Uterus (tissue), 2 donors: ENCODE data around the gene VGLL1.

Source experiments
- POLR2A ChIP-seq, 2 donors: fragments of 450-650 bp; IDR thresholded peaks; one replicate each; pipeline ENCODE4 v1.6.1; 2016; ENCODE audit warnings: antibody characterized with exemption in 2 of 2, mild to moderate bottlenecking in 1 of 2, moderate library complexity in 1 of 2
- TF ChIP-seq, protein P1 (sequence below), 4 experiments: fragments of 200-600 bp in 2 of 4; fragments of 450-650 bp in 2 of 4; sonication (generic) in 2 of 4; IDR thresholded peaks; one replicate each; pipeline ENCODE4 v1.5.1; 2016 to 2019; ENCODE audit warnings: antibody characterized with exemption in 4 of 4, mild to moderate bottlenecking in 2 of 4, moderate library complexity in 1 of 4

DNA sequence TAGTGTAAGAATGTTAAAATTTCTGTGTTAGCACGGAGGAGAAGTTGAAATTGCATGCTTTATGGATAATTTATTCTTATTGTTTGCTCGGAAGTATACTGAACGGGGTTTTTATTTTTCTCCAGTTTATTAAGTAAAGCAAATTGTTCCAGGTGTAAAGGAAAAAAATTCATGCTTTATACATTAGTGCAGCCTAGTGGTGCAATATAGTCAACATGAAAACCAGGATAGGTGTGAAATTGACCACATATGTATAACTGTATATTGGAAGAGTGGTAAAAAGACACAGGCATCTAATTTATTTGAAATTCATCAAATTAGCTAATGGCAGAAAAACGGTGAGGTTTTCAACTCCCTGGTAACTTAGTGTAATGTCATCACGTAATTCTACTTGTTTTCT, 43.3 kb upstream of the VGLL1 start:
- TF ChIP-seq, protein P1, sequence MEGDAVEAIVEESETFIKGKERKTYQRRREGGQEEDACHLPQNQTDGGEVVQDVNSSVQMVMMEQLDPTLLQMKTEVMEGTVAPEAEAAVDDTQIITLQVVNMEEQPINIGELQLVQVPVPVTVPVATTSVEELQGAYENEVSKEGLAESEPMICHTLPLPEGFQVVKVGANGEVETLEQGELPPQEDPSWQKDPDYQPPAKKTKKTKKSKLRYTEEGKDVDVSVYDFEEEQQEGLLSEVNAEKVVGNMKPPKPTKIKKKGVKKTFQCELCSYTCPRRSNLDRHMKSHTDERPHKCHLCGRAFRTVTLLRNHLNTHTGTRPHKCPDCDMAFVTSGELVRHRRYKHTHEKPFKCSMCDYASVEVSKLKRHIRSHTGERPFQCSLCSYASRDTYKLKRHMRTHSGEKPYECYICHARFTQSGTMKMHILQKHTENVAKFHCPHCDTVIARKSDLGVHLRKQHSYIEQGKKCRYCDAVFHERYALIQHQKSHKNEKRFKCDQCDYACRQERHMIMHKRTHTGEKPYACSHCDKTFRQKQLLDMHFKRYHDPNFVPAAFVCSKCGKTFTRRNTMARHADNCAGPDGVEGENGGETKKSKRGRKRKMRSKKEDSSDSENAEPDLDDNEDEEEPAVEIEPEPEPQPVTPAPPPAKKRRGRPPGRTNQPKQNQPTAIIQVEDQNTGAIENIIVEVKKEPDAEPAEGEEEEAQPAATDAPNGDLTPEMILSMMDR (IDR thresholded peaks at IDR 0.05), result no peak
- TF ChIP-seq POLR2A (IDR thresholded peaks at IDR 0.05), result no peak
